DOHH2 (cell line): ENCODE measurements around the gene RPS15A.

Experiments used
- EZH2phosphoT487 ChIP-seq: fragments of 200-600 bp; sonication (generic); IDR thresholded peaks from 2 replicates; pipeline ENCODE4 v1.6.1; 2017; ENCODE audit warnings: borderline replicate concordance, mild to moderate bottlenecking, antibody characterized with exemption, low read length, moderate library complexity, mixed read lengths
- TF ChIP-seq, protein P1 (sequence below): fragments of 200-600 bp; sonication (generic); IDR thresholded peaks from one replicate; pipeline ENCODE4 v1.5.1; 2014; ENCODE audit warnings: antibody characterized with exemption, mild to moderate bottlenecking, low read depth, low read length; ENCODE audit not compliant: poor library complexity, severe bottlenecking

DNA sequence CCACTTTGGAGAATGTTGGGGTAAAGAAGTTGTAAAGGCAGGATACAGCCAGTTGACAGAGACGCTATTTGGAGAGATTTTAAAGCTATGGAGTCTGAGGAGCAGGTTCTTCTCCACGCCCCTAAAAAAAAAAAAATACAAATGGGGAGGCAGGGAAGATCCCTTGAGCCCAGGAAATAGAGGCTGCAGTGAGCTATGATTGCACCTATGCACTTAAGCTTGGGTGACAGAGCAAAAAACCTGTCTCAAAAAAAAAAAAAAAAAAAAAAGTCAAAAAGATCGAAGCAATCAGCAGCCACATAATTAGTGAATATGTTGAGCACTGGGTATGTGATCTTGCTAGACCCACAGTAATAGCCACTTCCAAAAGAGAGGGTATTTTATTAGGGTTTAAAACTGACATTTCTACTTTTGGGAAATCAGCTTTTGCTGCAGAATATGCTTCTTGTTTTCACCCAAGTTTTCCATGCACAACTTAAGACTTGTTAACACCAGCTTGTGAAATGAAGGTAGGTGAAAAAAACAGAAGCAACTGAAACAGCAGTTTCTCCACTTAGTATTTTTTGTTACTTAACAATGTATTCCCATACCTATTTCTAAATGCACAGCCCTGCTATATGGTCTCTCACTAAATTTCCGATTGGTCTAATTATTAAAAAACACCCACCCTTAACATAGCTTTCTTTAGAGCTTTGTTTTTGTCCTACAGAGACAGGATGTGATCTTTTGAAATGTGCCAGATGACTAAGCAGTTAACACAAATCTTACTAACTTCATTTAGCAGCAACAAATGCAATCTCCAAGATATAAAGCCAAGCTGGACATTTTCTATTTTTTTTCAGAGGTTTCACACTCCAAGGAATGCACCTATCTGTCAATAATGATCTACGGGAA lies 13.7 kb upstream of the RPS15A start:
- TF ChIP-seq, protein P1, sequence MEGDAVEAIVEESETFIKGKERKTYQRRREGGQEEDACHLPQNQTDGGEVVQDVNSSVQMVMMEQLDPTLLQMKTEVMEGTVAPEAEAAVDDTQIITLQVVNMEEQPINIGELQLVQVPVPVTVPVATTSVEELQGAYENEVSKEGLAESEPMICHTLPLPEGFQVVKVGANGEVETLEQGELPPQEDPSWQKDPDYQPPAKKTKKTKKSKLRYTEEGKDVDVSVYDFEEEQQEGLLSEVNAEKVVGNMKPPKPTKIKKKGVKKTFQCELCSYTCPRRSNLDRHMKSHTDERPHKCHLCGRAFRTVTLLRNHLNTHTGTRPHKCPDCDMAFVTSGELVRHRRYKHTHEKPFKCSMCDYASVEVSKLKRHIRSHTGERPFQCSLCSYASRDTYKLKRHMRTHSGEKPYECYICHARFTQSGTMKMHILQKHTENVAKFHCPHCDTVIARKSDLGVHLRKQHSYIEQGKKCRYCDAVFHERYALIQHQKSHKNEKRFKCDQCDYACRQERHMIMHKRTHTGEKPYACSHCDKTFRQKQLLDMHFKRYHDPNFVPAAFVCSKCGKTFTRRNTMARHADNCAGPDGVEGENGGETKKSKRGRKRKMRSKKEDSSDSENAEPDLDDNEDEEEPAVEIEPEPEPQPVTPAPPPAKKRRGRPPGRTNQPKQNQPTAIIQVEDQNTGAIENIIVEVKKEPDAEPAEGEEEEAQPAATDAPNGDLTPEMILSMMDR = no peak
- no peak for TF ChIP-seq EZH2phosphoT487
